Upper lobe of right lung (tissue), 1 donor: ENCODE measurements around the gene LYSMD4. TPM values are rescaled to one million over a fixed set of nuclear protein-coding genes. Genes with fewer than 3 reads are reported as not detected.
A peak's percentile ranks its signal among the peaks of the same experiment; 100 is the strongest.

Experiments used
- ATAC-seq: fragments of 200-7000 bp; cut with Tn5 transposase; one replicate; pipeline ENCODE4 v1.9.1; 2020; ENCODE audit warnings: mild to moderate bottlenecking, moderate library complexity
- DNase-seq: peaks from one replicate; pipeline ENCODE4 v3.0.0-alpha.2; 2020
- H3K27ac ChIP-seq: fragments of 200-600 bp; one replicate; pipeline ENCODE4 v1.8.0; 2022
- H3K27me3 ChIP-seq: fragments of 200-600 bp; one replicate; pipeline ENCODE4 v1.8.0; 2022; ENCODE audit warnings: mild to moderate bottlenecking
- H3K36me3 ChIP-seq: fragments of 200-600 bp; one replicate; pipeline ENCODE4 v1.8.0; 2022
- H3K4me1 ChIP-seq: fragments of 200-600 bp; one replicate; pipeline ENCODE4 v1.8.0; 2022
- H3K4me3 ChIP-seq: fragments of 200-600 bp; one replicate; pipeline ENCODE4 v1.8.0; 2022; ENCODE audit warnings: mild to moderate bottlenecking
- H3K9me3 ChIP-seq: fragments of 200-600 bp; one replicate; pipeline ENCODE4 v1.8.0; 2022
- intact Hi-C: fragments of 100-400 bp; cut with DNase I; formaldehyde crosslinking; loops from one replicate; pipeline ENCODE4 v1.11.0; 2022
- total RNA-seq: library from RNA; stranded (reverse); fragmentation: NEBNext Ultra II Directional; extraction: Animal tissue kit (Norgen Biotek cat#: 25700); gene quantifications from one replicate; pipeline ENCODE4 v1.2.1, GENCODE V29; 2021
- TF ChIP-seq, protein P1 (sequence below): fragments of 200-600 bp; IDR thresholded peaks from one replicate; pipeline ENCODE4 v1.8.0; 2022; ENCODE audit warnings: antibody characterized with exemption
- donor health status: DM: no; HTN: yes; CAD: no; lungs with severe emphysema.

The LYSMD4 gene
- total RNA-seq, 1 donor from 2014 or later: 9.1 TPM

- H3K4me1 ChIP-seq: peaks cover 27% of the 10 kb centered on the region
- H3K27ac ChIP-seq: peak overlapping the region; percentile 78
- no peak overlapping the region for H3K4me3 ChIP-seq
- no peaks in the 10 kb centered on the region for H3K9me3 ChIP-seq
- TF ChIP-seq, protein P1, sequence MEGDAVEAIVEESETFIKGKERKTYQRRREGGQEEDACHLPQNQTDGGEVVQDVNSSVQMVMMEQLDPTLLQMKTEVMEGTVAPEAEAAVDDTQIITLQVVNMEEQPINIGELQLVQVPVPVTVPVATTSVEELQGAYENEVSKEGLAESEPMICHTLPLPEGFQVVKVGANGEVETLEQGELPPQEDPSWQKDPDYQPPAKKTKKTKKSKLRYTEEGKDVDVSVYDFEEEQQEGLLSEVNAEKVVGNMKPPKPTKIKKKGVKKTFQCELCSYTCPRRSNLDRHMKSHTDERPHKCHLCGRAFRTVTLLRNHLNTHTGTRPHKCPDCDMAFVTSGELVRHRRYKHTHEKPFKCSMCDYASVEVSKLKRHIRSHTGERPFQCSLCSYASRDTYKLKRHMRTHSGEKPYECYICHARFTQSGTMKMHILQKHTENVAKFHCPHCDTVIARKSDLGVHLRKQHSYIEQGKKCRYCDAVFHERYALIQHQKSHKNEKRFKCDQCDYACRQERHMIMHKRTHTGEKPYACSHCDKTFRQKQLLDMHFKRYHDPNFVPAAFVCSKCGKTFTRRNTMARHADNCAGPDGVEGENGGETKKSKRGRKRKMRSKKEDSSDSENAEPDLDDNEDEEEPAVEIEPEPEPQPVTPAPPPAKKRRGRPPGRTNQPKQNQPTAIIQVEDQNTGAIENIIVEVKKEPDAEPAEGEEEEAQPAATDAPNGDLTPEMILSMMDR: no peak
- DNase-seq (no peak), ATAC-seq (peak; percentile 30)
- no peaks in the 10 kb centered on the region for H3K27me3 ChIP-seq
- H3K36me3 ChIP-seq: no peaks in the 10 kb centered on the region
- intact Hi-C loops: no loop called here
These were observed 30.2 kb downstream of the LYSMD4 start for GRCh38 chr15:99702895-99703602.

DNA sequence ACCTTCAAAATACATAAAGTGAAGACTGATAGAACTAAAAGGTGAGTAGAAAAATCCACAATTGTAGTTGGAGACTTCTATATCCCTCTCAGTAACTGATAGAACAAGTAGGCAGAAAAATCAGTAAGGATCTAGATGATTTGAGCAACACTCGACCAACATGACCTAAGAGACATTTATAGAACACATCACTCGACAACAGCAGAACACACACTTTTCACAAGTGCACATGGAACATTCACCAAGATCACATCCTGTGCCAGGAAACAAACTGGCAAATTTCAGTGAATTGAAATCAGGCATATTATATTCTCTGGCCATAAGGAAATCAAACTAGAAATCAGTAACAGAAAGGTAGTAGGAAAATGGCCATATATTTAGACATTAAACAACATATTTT lies 37.1 kb downstream of the LYSMD4 start:
- intact Hi-C loops: no loop called here
- no peak for ATAC-seq
- Histone ChIP-seq H3K27ac (no peak overlapping the region), H3K27me3 (no peaks in the 10 kb centered on the region), H3K9me3 (no peaks in the 10 kb centered on the region), H3K4me1 (no peaks in the 10 kb centered on the region), H3K36me3 (peaks cover 54% of the 10 kb centered on the region), H3K4me3 (no peak overlapping the region)
- DNase-seq: no peak
- TF ChIP-seq, protein P1: no peak

- H3K27me3 ChIP-seq: no peaks in the 10 kb centered on the region
- H3K27ac ChIP-seq: no peak overlapping the region
- H3K4me3 ChIP-seq: no peak overlapping the region
- peak; percentile 24 for ATAC-seq
- H3K4me1 ChIP-seq: no peaks in the 10 kb centered on the region
- peaks cover 68% of the 10 kb centered on the region for H3K36me3 ChIP-seq
- intact Hi-C loops: no loop called here
- H3K9me3 ChIP-seq: no peaks in the 10 kb centered on the region
- TF ChIP-seq, protein P1: no peak
- no peak for DNase-seq
These were observed 40.4 kb downstream of the LYSMD4 start for GRCh38 chr15:99692825-99693224.

DNA sequence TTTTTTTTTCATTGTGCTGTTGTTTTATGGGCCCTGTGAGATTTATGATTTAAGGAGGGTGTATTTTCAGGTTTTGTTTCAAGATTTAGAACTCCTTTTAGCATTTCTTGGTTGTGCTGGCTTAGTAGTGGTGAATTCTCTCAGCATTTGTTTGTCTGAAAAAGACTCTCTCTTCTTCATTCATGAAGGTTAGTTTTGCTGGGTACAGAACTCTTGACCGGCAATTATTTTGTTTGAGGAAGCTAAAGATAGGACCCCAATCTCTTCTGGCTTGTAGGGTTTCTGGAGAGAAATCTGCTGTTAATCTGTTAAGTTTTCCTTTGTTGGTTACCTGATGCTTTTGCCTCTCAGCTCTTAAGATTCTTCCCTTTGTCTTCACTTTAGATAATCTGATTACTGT lies 46.9 kb downstream of the LYSMD4 start:
- no peak overlapping the region for H3K4me3 ChIP-seq

DNA sequence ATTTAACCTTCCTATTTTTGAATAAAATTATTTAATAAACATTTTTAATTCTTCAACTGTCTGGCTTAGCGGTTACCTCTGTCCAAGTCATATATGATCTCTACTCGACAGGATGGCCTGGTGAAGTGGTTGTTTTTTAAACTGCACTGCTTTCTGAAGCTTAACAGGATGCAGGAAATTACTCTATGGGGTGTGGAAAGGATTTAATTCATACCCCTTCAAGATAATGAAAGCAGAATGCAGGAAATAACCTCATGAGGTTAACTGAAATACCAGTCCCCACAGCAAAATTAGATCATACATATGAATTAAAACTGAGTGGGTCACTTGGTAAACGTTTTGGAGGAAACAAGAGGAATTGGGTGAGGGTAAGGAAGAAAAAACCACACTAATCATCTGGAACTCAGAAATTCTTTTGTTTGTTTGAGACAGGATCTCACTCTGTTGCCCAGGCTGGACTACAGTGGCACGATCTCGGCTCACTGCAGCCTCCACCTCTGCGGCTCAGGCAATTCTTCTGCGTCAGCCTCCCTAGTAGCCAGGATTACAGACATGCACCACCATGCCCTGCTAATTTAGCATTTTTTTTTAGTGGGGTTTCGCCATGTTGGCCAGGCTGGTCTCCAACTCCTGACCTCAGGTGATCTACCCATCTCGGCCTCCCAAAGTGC lies 50.1 kb downstream of the LYSMD4 start:
- DNase-seq (no peak), ATAC-seq (no peak)
- peaks cover 8% of the 10 kb centered on the region for H3K9me3 ChIP-seq
- TF ChIP-seq, protein P1: no peak
- H3K27ac ChIP-seq: peak overlapping the region; percentile 14
- H3K36me3 ChIP-seq: peaks cover 36% of the 10 kb centered on the region
- no peaks in the 10 kb centered on the region for H3K4me1 ChIP-seq
- no peaks in the 10 kb centered on the region for H3K27me3 ChIP-seq
- intact Hi-C loops: no loop called here
- no peak overlapping the region for H3K4me3 ChIP-seq

More for the DNA sequence above, 46.9 kb downstream of the LYSMD4 start:
- Histone ChIP-seq H3K9me3 (peaks cover 8% of the 10 kb centered on the region), H3K4me1 (no peaks in the 10 kb centered on the region), H3K27ac (no peak overlapping the region), H3K36me3 (peaks cover 29% of the 10 kb centered on the region), H3K27me3 (no peaks in the 10 kb centered on the region)
- intact Hi-C loops: no loop called here
- ATAC-seq (no peak), DNase-seq (no peak)
- TF ChIP-seq, protein P1: no peak
